Choroid plexus epithelial cell (primary cell): Measurements from ENCODE around the gene MAOB.

Source experiments
- DNase-seq: peaks from one replicate; pipeline ENCODE4 v3.0.0-alpha.2; 2010; ENCODE audit warnings: low read depth
- H3K4me3 ChIP-seq: 2 replicates; pipeline ENCODE4 v1.5.1; 2011; ENCODE audit warnings: low read depth, mild to moderate bottlenecking, control low read depth, low read length, moderate library complexity
- TF ChIP-seq, protein P1 (sequence below): conservative IDR thresholded peaks from 2 replicates; pipeline ENCODE4 v1.5.1; 2011; ENCODE audit warnings: low read depth, mild to moderate bottlenecking, control low read depth, inconsistent platforms, low read length, moderate library complexity

Gene MAOB

GRCh38 chrX:43840265-43840664 is 42.0 kb downstream of the MAOB start:
- TF ChIP-seq, protein P1, sequence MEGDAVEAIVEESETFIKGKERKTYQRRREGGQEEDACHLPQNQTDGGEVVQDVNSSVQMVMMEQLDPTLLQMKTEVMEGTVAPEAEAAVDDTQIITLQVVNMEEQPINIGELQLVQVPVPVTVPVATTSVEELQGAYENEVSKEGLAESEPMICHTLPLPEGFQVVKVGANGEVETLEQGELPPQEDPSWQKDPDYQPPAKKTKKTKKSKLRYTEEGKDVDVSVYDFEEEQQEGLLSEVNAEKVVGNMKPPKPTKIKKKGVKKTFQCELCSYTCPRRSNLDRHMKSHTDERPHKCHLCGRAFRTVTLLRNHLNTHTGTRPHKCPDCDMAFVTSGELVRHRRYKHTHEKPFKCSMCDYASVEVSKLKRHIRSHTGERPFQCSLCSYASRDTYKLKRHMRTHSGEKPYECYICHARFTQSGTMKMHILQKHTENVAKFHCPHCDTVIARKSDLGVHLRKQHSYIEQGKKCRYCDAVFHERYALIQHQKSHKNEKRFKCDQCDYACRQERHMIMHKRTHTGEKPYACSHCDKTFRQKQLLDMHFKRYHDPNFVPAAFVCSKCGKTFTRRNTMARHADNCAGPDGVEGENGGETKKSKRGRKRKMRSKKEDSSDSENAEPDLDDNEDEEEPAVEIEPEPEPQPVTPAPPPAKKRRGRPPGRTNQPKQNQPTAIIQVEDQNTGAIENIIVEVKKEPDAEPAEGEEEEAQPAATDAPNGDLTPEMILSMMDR, result no peak
- no peak for DNase-seq
- no peak overlapping the region for H3K4me3 ChIP-seq

GRCh38 chrX:43836435-43837184 is 45.6 kb downstream of the MAOB start:
- DNase-seq, result peak; percentile 37
- TF ChIP-seq, protein P1, result peak; percentile 48
- no peak overlapping the region for H3K4me3 ChIP-seq

DNA sequence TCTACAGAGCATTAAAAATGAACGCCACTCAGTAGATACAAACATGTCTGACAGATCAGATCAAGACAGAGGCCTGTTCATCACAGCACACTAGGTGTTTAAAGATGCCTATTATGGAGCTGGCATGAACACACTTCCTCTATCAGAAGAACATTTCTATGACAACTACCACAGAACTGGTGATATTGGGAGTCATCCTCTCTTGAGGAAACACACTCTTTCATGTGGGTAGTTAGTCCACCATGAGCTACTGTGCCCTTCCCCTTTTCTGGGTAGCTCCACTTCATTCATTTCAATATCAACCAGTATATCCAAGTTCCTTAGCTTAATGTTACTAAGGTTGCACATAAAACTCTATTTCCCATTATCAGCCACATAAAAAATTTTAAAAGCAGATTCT is 46.7 kb downstream of the MAOB start:
- no peak for DNase-seq
- TF ChIP-seq, protein P1, result no peak
- H3K4me3 ChIP-seq, result no peak overlapping the region

- TF ChIP-seq, protein P1, result no peak
- DNase-seq, result no peak
- H3K4me3 ChIP-seq, result no peak overlapping the region
These were observed 54.5 kb downstream of the MAOB start for GRCh38 chrX:43827791-43828190.

DNA sequence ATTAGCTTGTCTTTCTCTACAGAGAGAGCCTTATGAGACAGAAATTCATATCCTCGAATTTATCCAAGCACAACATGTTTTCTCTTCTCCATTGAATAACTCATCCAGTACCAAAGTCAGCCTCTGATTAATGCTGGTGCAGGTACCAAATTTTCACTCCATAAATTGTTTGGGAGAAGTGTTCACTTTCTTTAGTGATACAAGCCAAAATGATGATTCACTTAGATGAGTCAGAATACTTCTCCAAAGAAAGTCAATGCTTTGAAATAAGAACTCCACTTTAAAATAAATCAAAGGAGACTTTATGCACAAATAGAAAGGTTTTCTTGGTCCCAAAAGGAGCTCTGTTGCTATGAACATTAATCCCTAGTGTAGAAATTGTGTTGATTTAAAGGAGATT is 60.2 kb downstream of the MAOB start:
- no peak overlapping the region for H3K4me3 ChIP-seq
- TF ChIP-seq, protein P1, result no peak
- DNase-seq, result peak; percentile 16

- H3K4me3 ChIP-seq, result no peak overlapping the region
- DNase-seq, result no peak
- TF ChIP-seq, protein P1, result no peak
These were observed 64.8 kb downstream of the MAOB start for GRCh38 chrX:43817444-43817843.

GRCh38 chrX:43815209-43815608 is 67.0 kb downstream of the MAOB start:
- TF ChIP-seq, protein P1, result no peak
- no peak overlapping the region for H3K4me3 ChIP-seq
- DNase-seq, result no peak
